GM19023 (cell line): ENCODE data around the gene RTL5.
"Not testable (repeated sequence)": the region's sequence is repeated elsewhere in the genome, so short reads cannot be mapped to it uniquely, and the experiment has no call there.

ENCODE experiments used
- ATAC-seq: cut with Tn5 transposase; IDR thresholded peaks from one replicate; pipeline ENCODE4 v1.9.1; 2021; ENCODE audit warnings: mild to moderate bottlenecking, moderate library complexity; ENCODE audit not compliant: unreplicated experiment

RTL5 gene

DNA sequence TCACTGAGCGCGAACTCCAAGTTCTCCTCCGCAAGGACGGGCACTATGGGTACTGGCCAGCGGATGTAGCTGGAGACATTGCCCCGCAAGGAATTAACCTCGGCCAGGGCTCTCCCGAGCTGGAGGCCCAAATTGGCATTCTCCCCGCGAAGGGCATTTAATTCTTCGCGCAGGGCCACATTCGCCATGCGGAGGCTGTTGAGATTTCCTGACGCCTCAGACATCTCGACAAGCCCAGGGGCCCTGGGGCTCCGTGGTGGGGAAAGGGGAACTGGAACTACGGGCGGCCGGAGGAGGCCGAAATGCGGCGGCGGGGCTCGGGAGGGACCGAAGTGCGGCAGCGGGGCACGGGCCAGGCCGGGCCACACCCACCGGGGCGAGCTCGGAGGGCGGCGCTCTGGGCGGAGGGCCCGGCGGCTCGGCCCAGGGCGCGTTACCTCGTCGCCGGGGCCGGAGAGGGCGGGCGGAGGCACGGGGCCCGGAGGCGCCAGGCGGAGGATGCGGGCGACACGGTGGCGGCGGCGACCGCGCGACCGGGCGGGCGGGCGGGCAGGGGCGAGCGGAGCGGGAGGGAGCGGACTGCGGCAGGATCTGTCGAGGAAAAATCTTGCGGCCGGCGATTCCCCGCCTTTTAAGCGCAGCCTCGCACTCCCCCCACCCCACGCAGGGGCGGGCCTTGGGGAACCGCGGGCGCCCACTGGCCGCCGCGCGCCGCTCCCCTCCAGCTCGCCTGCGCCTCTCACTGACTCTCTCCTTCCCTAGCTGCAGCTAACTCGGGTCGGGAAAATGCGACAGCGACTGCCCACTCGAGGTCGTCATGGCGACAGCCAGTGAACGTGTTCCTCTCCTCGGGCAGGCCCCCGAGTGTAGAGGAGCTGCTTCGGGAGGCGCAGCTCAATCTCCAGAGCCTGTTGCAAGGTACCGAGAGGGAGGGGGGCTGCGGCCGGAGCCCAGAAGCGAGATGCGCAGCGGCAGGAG, at the start of gene RTL5:
TSS of gene RTL5 (minus strand) at position 599 of the 978 bp plus-strand sequence.
- peak; percentile 71 for ATAC-seq

- no peak for ATAC-seq
These were observed 48.8 kb upstream of the RTL5 start for GRCh38 chrX:72180539-72180938.

GRCh38 chrX:72176981-72177380, 45.3 kb upstream of the RTL5 start:
- no peak for ATAC-seq

DNA sequence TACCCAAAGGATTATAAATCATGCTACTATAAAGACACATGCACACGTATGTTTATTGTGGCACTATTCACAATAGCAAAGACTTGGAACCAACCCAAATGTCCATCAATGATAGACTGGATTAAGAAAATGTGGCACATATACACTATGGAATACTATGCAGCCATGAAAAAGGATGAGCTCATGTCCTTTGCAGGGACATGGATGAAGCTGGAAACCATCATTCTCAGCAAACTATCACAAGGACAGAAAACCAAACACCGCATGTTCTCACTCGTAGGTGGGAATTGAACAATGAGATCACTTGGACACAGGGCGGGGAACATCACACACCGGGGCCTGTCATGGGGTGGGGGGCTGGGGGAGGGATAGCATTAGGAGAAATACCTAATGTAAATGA, 44.6 kb upstream of the RTL5 start:
- ATAC-seq = not testable (repeated sequence)

DNA sequence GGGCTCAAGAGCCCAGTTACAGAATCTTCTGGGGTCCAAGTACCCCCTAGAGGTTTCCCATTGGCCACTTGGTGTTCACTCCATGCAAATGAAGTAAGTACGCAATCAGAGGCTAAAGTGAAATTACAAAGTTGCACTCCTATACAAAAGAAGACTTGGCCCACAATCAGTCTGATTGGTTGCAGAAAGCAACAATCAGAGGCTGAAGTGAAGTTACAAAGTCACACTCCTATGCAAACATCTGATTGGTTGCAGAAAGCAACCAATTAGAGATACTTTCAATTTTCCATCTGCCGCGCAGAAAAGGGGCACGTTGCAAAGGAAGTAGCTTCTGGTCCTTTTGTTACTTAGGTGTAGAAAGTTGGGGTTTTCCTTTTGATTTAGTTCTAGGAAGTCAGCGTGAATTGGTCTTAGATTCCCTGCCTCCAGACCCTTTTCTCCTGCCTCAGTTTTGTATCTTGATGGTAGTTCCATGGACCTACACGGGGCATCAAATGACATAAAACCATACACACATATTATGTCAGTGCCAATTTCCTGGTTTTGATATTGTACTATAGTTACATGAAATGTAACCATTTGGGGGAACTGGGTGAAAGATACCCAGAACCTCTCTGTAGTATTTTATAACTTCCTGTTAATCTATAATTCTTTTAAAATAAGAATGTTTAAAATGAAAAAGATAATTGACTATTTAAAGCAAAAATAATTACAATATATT, 37.5 kb upstream of the RTL5 start:
- no peak for ATAC-seq

DNA sequence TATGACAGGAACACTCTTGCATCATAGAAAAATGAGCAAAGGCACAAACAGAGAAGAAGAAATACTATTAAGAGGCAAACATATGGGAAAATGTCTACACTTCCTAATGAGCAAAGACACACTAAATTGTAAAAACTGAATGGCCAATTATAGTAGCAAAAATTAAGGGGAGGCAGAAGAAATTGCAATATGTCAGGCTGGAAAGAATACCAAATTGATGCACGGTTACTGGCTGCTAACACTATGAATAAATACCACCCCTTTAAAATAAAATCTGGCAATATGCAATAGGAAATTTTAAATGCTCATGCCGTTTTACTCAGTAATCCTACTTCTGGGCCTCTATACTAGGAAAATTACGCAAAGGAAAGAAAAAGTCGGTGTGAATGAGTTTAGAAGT, 33.8 kb upstream of the RTL5 start:
- no peak for ATAC-seq

DNA sequence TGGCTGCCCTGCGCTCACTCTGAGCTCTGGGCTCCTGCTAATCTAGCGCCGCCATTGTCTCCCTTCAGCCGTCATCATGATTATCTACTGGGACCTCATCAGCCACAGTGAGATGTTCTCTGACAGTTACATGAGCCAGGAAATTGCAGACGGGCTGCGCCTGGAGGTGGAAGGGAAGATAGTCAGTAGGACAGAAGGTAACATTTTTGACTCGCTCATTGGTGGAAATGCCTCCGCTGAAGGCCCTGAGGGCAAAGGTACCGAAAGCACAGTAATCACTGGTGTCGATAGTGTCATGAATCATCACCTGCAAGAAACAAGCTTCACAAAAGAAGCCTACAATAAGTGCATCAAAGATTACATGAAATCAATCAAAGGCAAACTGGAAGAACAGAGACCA, 28.1 kb upstream of the RTL5 start:
- no peak for ATAC-seq

- no peak for ATAC-seq
These were observed 27.1 kb upstream of the RTL5 start for GRCh38 chrX:72158773-72159172.

DNA sequence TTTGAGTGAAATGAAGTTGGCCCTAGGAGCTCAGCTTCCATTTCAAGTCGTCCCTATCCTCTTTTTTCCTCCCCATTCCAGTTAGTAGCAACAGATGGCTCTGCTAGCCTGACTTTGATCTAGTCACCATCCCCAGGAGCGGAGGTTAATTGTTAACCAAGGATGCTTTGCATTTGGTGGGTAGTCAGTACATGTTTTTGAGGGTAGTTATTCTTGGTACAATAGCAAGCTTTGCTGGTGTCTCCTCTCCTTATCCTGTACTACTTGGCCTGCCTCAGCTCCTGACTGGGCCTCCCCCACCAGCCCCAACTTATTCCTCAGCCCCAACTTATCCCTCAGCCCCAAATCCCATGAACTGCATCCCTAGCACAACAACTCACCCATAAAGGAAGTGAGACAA, 14.8 kb upstream of the RTL5 start:
- ATAC-seq = no peak

GRCh38 chrX:72145181-72145580, 13.5 kb upstream of the RTL5 start:
- ATAC-seq = no peak

DNA sequence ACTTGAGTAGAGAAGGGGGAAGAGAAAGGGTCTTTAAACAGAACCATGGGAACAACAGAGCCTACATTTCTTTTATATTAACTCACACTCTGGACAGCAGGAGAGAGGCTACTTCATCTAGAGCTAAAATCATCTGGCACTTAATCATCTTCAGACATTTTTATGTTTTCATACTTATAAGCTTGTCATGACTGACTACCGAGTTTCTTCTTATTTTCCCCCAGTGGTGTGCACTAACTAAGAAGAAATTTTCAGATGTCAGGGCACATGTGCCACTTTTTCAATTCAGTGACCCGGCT, 11.8 kb upstream of the RTL5 start:
- ATAC-seq = no peak

- no peak for ATAC-seq
These were observed 11.3 kb upstream of the RTL5 start for GRCh38 chrX:72142794-72143608.

- no peak for ATAC-seq
These were observed 10.5 kb upstream of the RTL5 start for GRCh38 chrX:72142094-72142793.

GRCh38 chrX:72141372-72142004, 9.8 kb upstream of the RTL5 start:
- no peak for ATAC-seq

- no peak for ATAC-seq
These were observed 7.8 kb upstream of the RTL5 start for GRCh38 chrX:72139538-72139937.

- no peak for ATAC-seq
These were observed 6.3 kb upstream of the RTL5 start for GRCh38 chrX:72137846-72138495.

DNA sequence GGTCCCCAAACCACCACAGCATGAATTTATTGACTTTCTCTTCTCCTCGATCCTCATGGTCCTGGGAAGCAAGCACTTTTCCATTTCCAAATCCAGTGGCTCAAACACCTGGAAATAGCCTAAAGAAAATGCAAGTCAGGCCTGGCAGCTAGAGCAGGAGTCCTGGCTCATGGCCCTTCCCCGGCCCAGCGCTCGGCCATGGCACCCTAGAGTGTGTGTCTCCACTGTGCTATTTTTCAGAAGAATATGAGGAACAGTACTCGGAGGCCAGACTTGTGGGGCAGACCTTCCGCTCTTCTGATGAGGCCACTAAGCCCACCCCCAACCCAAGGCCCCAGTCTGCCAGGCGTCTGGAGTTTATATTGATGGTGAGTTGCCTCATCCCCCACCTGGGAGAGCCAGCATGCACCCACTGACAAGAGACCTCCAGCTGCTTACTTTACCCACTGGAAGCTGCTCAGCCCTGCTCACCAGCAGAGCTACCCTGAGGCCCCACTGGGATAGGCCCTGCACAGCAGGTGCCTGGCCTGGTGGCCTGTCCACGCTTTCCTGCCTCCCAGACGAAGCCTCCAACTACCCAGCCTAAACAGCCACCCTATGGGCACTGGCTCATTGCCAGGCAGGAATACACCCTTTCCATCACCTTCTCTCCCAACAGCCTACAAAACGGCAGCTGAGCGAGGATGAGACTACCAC, 2.3 kb upstream of the RTL5 start:
- ATAC-seq = no peak

DNA sequence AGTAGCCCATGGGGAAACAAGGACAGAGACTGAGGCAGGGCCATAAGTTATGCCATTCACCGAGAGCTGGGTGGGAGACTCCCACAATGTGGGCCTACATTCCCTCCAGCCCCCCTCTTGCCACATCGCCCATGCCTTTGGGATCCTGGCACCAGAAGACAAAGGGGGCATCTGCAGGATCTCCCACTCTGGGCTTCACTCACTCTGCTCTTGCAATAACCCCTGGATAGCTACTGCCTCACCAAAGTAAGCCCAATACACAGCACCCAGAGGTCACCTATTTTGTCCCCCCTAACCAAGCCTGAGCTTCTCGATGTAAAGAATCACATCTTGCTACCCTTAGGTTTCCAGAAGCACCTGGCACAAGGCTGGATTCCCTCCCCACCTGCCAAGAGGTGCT, 741 bp upstream of the RTL5 start:
- ATAC-seq = no peak

- ATAC-seq = no peak
These were observed 909 bp downstream of the RTL5 start for GRCh38 chrX:72130762-72131250.
